RPMI7951 (cell line): Measurements from ENCODE around the gene CBY3. TPM values are rescaled to one million over a fixed set of nuclear protein-coding genes. Genes with fewer than 3 reads are reported as not detected.

Experiments used
- total RNA-seq: library from RNA; depleted of rRNA; stranded (reverse); fragments of >200 nt; shearing (Covaris generic); gene quantifications from 2 replicates; pipeline ENCODE4 v1.2.3, GENCODE V29; 2014; rRNA removed

The CBY3 gene
- total RNA-seq, 1 experiment from 2014 or later, result not detected

Other genes with a start within 250 kb of the CBY3 start
- 21.0 and 24.5 TPM in 2 replicates for gene RUFY1, start 130.5 kb downstream of the CBY3 start, total RNA-seq
- gene HNRNPH1, start 57.4 kb downstream of the CBY3 start, total RNA-seq, result 316 and 329 TPM in 2 replicates
- 383 and 428 TPM in 2 replicates for gene CANX, start 17.9 kb upstream of the CBY3 start, total RNA-seq
- gene MAML1, start 51.8 kb upstream of the CBY3 start, total RNA-seq, result 5.0 and 5.2 TPM in 2 replicates
- not detected in 2 replicates for gene LTC4S, start 113.0 kb upstream of the CBY3 start, total RNA-seq
- gene MGAT4B, start 125.8 kb upstream of the CBY3 start, total RNA-seq, result 97.7 and 99.4 TPM in 2 replicates
- 131 and 132 TPM in 2 replicates for gene SQSTM1, start 139.9 kb upstream of the CBY3 start, total RNA-seq
- 8.8 and 9.3 TPM in 2 replicates for gene MRNIP, start 177.8 kb upstream of the CBY3 start, total RNA-seq
- gene TBC1D9B, start 226.9 kb upstream of the CBY3 start, total RNA-seq, result 22.0 and 25.8 TPM in 2 replicates